Right lobe of liver (tissue), 6 donors: ENCODE data around the gene TCF4. TPM values are rescaled to one million over a fixed set of nuclear protein-coding genes. Genes with fewer than 3 reads are reported as not detected.

Experiments used
- ATAC-seq, 4 donors: fragments of 200-7000 bp; cut with Tn5 transposase; one replicate each; pipeline ENCODE4 v1.9.1; 2020; ENCODE audit warnings: mild to moderate bottlenecking in 4 of 4, moderate library complexity in 4 of 4
- DNase-seq, 3 donors: peaks; one replicate each; pipeline ENCODE4 v3.0.0-alpha.2; 2020
- H3K27ac ChIP-seq, 3 donors: fragments of 200-600 bp; one replicate each; pipeline ENCODE4 v1.8.0; 2022
- H3K27me3 ChIP-seq, 2 donors: fragments of 200-600 bp; one replicate each; pipeline ENCODE4 v1.8.0; 2022
- H3K36me3 ChIP-seq, 4 donors: fragments of 200-600 bp; sonication (generic) in 1 of 4; one replicate each; pipeline versions ENCODE4 v1.5.1 to v1.8.0; 2017 to 2022; ENCODE audit warnings: control low read depth in 1 of 4
- H3K4me1 ChIP-seq, 4 donors: fragments of 200-600 bp; sonication (generic) in 1 of 4; one replicate each; pipeline versions ENCODE4 v1.5.1 to v1.8.0; 2017 to 2022; ENCODE audit warnings: control low read depth in 1 of 4
- H3K4me3 ChIP-seq, 3 donors: fragments of 200-600 bp; one replicate each; pipeline ENCODE4 v1.8.0; 2022
- H3K9me3 ChIP-seq, 4 donors: fragments of 200-600 bp; sonication (generic) in 1 of 4; one replicate each; pipeline versions ENCODE4 v1.5.1 to v1.8.0; 2017 to 2022; ENCODE audit warnings: control low read depth in 1 of 4
- CTCF ChIP-seq, 4 donors: fragments of 200-600 bp in 3 of 4; fragments of 450-650 bp in 1 of 4; IDR thresholded peaks; one replicate each; pipeline versions ENCODE4 v1.5.1 to v1.8.0; 2016 to 2022; ENCODE audit warnings: antibody characterized with exemption in 4 of 4, mild to moderate bottlenecking in 2 of 4
- POLR2A ChIP-seq: fragments of 450-650 bp; IDR thresholded peaks from one replicate; pipeline ENCODE4 v1.6.1; 2017; ENCODE audit warnings: antibody characterized with exemption, mild to moderate bottlenecking
- WGBS: methylation state at CpG from one replicate; pipeline ENCODE4 v1.1.6; 2018; ENCODE audit warnings: low coverage, low lambda C conversion rate; ENCODE audit not compliant: insufficient coverage; ENCODE audit errors: missing lambda C conversion rate; 5-methylcytosine and 5-hydroxymethylcytosine counted together
- intact Hi-C, 2 donors: fragments of 100-400 bp; cut with DNase I; formaldehyde crosslinking; loops; one replicate each; pipeline versions ENCODE4 v1.11.2 to v1.14.1; 2022
- total RNA-seq, 6 experiments: library from RNA; depleted of rRNA in 2 of 6; stranded (reverse); fragments of >200 nt in 2 of 6; fragmentation: NEBNext Ultra II Directional in 3 of 6; extraction: Animal tissue kit (Norgen Biotek cat#: 25700) in 3 of 6; gene quantifications; one replicate each; pipeline versions ENCODE4 v1.1.0 to v1.2.4, GENCODE V29; 2016 to 2023
- donor health status: DM: no; HTN: yes; CAD: no.
- donor health status: DM: no; HTN: no; CAD: no.
- donor health status: DM: no; HTN: no; CAD: no.
- donor health status: DM: no; HTN: yes; CAD: no.
- donor health status: DM: no; HTN: yes; CAD: no.

TCF4 gene
- total RNA-seq, 6 experiments from 2014 or later, result 8.1 to 19.5 (median 10.4) TPM

- no peak for ATAC-seq
- WGBS, result 45% methylated on average over 2 of the region's 2 CpGs
- Histone ChIP-seq H3K4me3 (no peak overlapping the region), H3K36me3 (no peaks in the 10 kb centered on the region), H3K4me1 (no peaks in the 10 kb centered on the region), H3K27ac (no peak overlapping the region), H3K27me3 (no peaks in the 10 kb centered on the region), H3K9me3 (no peaks in the 10 kb centered on the region)
- TF ChIP-seq CTCF (IDR thresholded peaks at IDR 0.05) (no peak), POLR2A (no peak)
- intact Hi-C loops, result no loop called here
- no peak for DNase-seq
These were observed 191.0 kb downstream of the TCF4 start for GRCh38 chr18:55396979-55397378.

- no peaks in the 10 kb centered on the region for H3K9me3 ChIP-seq
- H3K27me3 ChIP-seq, result no peaks in the 10 kb centered on the region
- WGBS, result 69% methylated on average over 3 of the region's 3 CpGs
- DNase-seq (no peak), ATAC-seq (no peak)
- H3K27ac ChIP-seq, result no peak overlapping the region
- H3K36me3 ChIP-seq, result no peaks in the 10 kb centered on the region
- TF ChIP-seq CTCF (IDR thresholded peaks at IDR 0.05), result no peak
- TF ChIP-seq POLR2A, result no peak
- H3K4me1 ChIP-seq, result no peaks in the 10 kb centered on the region
- intact Hi-C loops, result no loop called here
- no peak overlapping the region for H3K4me3 ChIP-seq
These were observed 191.6 kb downstream of the TCF4 start for GRCh38 chr18:55396267-55396905.

GRCh38 chr18:55395799-55396198, 192.2 kb downstream of the TCF4 start:
- TF ChIP-seq CTCF (IDR thresholded peaks at IDR 0.05), result no peak
- TF ChIP-seq POLR2A, result no peak
- ATAC-seq (peak in 2 of 4 donors; percentile 28 to 47), DNase-seq (no peak)
- no peaks in the 10 kb centered on the region for H3K9me3 ChIP-seq
- H3K36me3 ChIP-seq, result no peaks in the 10 kb centered on the region
- intact Hi-C loops, result no loop called here
- WGBS, result 73% methylated on average over 6 of the region's 6 CpGs
- H3K4me1 ChIP-seq, result no peaks in the 10 kb centered on the region
- no peaks in the 10 kb centered on the region for H3K27me3 ChIP-seq
- H3K4me3 ChIP-seq, result no peak overlapping the region
- H3K27ac ChIP-seq, result no peak overlapping the region

GRCh38 chr18:55390898-55391297, 197.1 kb downstream of the TCF4 start:
- Histone ChIP-seq H3K36me3 (no peaks in the 10 kb centered on the region), H3K4me1 (no peaks in the 10 kb centered on the region), H3K27me3 (no peaks in the 10 kb centered on the region), H3K4me3 (no peak overlapping the region), H3K9me3 (no peaks in the 10 kb centered on the region), H3K27ac (no peak overlapping the region)
- no peak for DNase-seq
- WGBS, result 100% methylated on average over 4 of the region's 4 CpGs
- intact Hi-C loops, result no loop called here
- TF ChIP-seq CTCF (IDR thresholded peaks at IDR 0.05) (no peak), POLR2A (no peak)
- ATAC-seq, result no peak
